A673 (cell line): Measurements from ENCODE around the gene CCDC174.

Experiments used
- EZH2 ChIP-seq: fragments of 200-600 bp; sonication (generic); IDR thresholded peaks from 2 replicates; pipeline ENCODE4 v1.6.1; 2017; ENCODE audit warnings: borderline replicate concordance, low read depth, mild to moderate bottlenecking, mixed read lengths, antibody characterized with exemption, low read length; ENCODE audit not compliant: poor library complexity, severe bottlenecking
- TF ChIP-seq, protein P1 (sequence below): fragments of 300-800, 200-600 bp; sonication (generic); conservative IDR thresholded peaks from 2 replicates; pipeline ENCODE4 v1.5.1; 2017; ENCODE audit warnings: low read depth, mild to moderate bottlenecking, antibody characterized with exemption, low read length, moderate library complexity, mixed read lengths

DNA sequence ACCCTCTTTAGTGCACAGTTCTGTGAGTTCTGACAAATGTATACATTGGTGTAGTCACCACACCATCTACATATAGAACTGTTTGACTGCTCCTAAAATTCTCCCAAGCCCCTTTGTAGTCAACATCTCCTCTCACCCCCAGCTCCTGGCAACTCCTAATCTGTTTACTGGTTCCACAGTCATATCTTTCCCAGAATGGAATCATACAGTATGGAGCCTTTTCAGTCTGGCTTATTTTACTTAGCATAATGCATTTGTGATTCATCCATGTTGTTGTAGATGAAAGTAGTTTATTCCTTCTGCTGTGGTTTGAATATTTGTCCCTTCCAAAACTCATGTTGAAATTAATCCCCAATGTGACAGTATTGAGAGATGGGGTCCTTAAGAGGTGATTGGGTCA, 41.6 kb upstream of the CCDC174 start:
- TF ChIP-seq, protein P1, sequence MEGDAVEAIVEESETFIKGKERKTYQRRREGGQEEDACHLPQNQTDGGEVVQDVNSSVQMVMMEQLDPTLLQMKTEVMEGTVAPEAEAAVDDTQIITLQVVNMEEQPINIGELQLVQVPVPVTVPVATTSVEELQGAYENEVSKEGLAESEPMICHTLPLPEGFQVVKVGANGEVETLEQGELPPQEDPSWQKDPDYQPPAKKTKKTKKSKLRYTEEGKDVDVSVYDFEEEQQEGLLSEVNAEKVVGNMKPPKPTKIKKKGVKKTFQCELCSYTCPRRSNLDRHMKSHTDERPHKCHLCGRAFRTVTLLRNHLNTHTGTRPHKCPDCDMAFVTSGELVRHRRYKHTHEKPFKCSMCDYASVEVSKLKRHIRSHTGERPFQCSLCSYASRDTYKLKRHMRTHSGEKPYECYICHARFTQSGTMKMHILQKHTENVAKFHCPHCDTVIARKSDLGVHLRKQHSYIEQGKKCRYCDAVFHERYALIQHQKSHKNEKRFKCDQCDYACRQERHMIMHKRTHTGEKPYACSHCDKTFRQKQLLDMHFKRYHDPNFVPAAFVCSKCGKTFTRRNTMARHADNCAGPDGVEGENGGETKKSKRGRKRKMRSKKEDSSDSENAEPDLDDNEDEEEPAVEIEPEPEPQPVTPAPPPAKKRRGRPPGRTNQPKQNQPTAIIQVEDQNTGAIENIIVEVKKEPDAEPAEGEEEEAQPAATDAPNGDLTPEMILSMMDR = no peak
- TF ChIP-seq EZH2 = no peak
